ENCODE measurements around the gene SYNE2.
"Not testable (repeated sequence)": the region's sequence is repeated elsewhere in the genome, so short reads cannot be mapped to it uniquely, and the experiment has no call there.

SYNE2 gene

GRCh38 chr14:64026600-64026999, 173.8 kb downstream of the SYNE2 start:
- DNase-seq: peak in 1 of 2 donors; percentile 5

GRCh38 chr14:64035143-64035542, 182.3 kb downstream of the SYNE2 start:
- DNase-seq: no peak

GRCh38 chr14:64037869-64038745, 185.3 kb downstream of the SYNE2 start:
- DNase-seq: not testable (repeated sequence)

- DNase-seq: no peak
These were observed 186.2 kb downstream of the SYNE2 start for GRCh38 chr14:64038841-64039542.

DNA sequence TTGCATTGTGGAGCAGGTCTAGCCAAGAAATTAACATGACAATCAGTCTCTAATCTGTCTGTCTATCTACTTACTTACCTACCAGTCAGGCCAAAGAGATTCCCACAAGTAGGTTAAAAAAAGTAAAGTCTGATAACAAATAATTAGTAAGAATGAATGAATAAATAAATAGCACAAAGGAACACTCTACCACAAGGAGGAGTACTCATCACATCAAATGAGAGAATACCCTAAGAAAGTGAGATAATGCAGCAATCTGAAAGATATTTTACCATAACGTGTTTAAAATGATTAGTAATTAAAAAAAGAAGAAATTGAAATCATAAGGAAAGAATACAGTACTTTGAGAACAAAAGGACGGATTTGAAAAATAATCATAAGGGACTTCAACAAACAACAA, 187.2 kb downstream of the SYNE2 start:
- no peak for DNase-seq

GRCh38 chr14:64043296-64043695, 190.5 kb downstream of the SYNE2 start:
- DNase-seq: not testable (repeated sequence)

- no peak for DNase-seq
These were observed 192.3 kb downstream of the SYNE2 start for GRCh38 chr14:64045091-64045490.

DNA sequence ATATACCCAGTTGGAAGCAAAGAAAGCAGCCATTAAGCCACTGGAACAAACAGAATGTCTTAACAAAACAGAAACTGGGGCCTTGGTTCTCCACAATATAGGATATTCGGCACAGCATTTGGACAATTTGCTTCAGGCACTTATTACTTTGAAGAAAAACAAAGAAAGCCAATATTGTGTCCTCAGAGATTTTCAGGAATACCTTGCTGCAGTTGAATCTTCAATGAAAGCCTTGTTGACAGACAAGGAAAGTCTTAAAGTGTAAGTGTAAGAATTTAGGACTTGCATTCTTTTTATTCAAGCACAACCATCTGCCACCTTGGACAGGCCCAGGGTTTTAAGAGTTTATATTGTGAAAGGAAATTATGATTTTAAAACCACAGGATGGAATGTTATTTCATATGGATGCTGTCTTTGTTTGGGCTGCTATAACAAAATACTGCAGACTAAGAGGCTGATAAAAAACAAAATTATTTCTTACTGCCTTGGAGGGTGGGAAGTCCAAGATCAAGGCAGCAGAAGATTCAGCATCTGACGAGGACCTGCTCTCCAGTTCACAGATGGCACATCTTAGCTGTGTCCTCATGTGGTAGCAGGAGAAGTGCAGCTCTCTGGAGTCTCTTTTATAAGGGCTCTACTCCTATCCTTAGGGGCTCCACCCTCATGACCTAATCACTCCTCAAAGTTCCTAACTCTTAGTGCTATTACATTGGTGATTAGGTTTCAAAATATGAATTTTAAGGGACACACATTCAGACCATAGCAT, 197.0 kb downstream of the SYNE2 start:
- no peak for DNase-seq

GRCh38 chr14:64053694-64054669, 201.2 kb downstream of the SYNE2 start:
- DNase-seq: no peak

DNA sequence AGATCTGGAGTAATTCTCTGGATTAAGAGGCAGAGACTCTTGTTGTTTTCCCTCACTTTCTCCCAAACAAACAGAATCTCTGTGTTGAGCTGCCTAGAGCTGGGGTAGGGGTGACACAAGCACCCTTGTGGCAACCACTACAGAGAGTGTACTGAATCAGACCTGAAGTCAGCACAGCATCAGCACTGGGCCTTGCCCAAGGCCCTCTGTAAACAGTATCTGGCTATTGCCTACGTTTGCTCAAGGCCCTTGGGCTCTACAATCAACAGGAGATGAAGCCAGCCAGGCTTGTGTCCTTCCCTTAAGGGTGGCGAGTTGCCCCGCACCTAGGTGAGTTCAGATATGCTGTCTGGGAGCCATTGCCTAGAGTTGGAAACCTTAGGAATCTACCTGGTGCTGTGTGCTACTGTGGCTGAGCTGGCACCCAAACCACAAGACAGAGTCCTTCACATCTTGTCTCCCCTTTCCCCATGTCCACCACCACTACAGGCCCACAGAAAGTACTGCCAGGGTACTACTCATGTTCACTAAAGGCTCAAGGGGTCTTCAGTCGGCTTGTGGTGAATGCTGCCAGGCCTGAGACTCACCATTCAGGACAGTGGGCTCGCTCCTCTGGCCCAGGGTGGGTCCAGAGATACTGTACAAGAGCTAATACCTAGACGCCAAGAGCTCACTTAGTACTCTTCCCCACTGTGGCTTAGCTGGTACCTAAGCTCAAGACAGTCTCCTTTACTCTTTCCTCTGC, 206.8 kb downstream of the SYNE2 start:
- no peak for DNase-seq

DNA sequence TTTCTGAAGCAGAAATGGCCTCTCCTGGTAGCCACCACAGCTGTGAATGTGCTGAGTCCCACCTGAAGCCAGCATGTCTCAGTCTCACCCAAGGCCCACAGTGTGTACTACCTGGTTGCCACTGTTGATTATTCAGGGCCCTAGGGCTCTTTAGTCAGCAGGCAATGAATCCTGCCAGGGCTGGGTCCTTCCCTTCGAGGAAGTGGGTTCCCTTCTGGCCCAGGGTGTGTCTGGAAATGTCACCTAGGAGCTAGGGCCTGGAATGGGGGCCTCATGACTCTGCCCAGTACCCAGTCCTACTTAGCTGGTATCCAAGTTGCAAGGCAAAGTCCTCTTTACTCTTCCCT, 207.4 kb downstream of the SYNE2 start:
- no peak for DNase-seq

DNA sequence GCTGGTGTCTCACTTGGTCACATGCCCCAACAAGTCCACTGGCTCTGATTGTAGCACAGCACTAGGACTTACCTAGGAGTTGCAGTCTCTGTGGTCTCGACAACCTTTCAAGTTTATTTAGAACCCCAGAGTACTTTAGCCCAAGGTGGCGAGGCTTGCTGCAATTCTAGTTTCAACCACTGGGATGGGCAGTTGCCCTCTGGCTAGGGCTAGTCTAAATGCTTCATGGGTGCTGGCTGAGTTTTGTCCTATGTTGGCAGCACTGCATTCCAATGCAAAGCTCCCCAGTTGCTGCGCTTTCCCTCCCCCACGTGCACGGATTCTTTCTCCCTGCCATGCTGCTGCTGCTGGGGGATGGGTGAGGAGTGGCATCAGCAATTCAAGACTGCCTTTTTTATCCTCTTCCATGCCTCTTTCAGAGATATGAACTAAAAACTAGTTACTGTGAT, 207.9 kb downstream of the SYNE2 start:
- DNase-seq: peak in 1 of 2 donors; percentile 4

GRCh38 chr14:64061115-64061514, 208.3 kb downstream of the SYNE2 start:
- no peak for DNase-seq

DNA sequence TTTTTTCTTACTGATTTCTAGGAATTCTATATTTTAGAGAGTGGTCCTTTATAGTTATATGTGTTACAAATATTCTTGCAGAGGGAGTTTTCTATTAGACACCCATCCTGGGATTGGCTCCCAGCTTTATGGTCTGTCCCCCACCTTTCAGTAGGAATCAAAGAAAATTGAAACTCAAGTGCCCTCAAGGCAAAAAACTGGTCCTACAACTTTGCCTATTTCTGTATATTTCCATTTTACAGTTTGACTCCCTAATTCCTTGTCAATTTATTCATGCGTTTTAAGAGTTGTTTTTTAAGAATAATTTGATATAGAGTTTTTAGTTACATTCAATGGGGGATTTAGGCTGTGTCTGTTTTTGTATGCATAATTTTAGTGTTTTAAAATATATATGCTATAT, 208.9 kb downstream of the SYNE2 start:
- no peak for DNase-seq

DNA sequence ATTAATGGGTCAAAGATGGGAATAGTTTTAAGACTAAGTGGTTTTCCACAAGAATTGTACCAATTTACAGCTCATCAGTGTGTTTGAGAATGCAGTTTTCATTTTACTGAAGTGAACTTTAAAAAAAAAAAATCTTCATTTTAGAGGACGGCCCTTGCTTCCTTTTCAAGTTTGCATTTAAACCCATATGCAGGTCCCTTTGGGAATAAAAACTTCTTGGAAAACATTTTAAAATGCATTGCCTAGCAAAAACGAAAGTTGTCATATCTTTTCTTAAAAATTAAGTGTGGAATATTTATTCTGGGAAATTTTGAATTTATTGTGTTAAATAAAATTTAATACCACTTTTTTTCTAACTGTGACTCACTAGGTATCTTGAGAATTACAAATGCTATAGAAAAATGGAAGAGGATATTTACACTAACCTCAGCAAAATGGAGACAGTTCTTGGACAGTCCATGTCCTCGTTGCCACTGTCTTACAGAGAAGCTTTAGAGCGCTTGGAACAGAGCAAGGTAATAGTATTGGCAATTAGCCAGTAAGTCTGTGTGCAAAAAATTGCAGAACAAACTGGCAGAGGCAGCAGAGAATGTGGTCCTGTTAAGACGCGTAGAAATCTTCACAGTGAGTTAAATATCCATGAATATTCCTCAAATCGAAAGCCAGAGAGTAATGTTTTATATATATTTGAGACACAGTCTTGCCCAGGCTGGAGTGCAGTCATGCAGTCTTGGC, 209.7 kb downstream of the SYNE2 start:
- DNase-seq: no peak

GRCh38 chr14:64064447-64064846, 211.6 kb downstream of the SYNE2 start:
- DNase-seq: no peak

DNA sequence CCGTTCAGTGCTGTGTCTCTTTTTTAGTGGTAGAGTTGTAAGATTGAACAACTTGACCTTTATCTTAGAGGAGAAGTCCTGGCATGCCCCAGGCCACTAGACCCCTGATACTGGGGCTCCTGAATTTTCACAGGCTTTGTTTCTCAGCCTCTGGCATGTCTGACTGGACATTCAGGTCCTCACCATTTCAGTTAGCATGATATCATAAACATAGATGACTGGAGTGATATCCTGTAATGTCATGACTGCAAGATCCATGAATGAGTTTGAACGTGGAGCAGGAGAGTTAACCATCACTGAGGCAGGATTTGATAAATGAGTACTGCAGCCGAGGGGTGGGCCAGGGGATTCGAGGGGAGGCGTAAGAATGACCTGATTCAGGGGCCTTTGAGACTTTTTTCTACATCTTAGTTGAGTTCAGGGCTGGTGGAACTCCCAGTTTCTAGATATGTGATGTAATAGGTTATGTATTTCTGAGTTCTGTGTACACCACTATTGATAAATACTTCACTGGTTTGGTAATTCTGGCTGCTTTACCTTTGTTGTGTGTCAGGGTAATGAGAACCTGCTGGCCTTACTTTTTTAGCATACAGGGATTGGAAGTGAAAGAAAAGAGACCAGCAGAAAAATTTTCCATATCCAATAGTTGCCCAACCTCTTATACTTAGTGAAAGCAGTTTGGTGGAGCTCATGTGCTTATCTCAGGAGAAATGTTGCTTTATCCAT, 217.0 kb downstream of the SYNE2 start:
- no peak for DNase-seq

DNA sequence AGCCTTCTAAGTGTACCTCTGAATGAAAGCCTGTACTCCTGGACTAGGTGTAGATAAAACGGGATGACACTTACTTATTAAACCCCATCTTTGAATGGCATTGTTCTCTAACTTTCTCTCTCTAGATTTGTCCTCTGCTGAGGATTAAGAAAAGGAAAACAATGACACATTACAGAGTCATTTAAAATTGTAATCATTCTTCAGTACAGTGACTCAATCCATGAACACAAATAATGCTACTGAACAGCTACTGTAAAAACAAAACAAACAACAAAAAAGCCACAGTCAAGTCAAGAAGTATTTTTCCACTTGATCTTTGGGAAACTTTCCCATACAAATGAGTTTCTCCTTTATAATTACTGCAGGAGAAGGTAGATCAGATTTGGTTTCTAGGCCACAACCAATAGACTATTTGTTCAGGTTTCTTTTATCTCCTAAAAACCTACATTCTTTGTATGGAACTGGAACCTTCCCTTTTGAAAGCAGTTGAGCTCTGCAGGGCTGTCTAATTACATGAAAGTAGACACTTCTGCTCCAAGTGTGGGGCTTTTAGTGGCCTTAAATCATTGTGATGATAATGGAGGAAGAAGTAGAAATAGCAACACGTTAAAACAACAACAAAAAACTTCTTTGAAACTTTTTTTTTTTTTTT, 222.3 kb downstream of the SYNE2 start:
- no peak for DNase-seq

DNA sequence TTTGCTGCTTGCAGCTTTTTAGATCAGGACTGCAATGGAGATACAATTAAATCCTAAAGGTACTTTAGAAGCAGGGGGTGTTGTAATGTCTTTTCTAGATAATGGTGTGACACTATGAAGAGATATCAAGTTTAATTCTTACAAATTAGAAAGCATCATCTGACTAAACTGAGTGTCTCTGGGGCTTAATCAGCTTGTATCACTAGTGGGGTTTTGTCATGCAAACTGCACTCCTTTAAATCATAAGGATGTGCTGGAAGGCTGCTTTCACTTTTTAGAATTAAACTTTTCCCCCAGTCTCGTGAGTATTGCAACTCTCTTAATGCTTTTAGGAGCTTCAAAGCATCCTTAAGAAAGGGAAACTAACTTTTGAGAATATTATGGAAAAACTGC, 222.8 kb downstream of the SYNE2 start:
- DNase-seq: no peak

- no peak for DNase-seq
These were observed 227.6 kb downstream of the SYNE2 start for GRCh38 chr14:64080452-64080851.

Data from CD4-positive, alpha-beta T cell treated with Interferon alpha-2 for 1 hour (primary cell).